Gastrocnemius medialis (tissue), 4 donors: ENCODE results near the gene HSPB9. TPM values are rescaled to one million over a fixed set of nuclear protein-coding genes. Genes with fewer than 3 reads are reported as not detected.

ENCODE experiments used
- ATAC-seq, 2 donors: fragments of 150-250 bp; one replicate each; pipeline ENCODE4 v1.9.1; 2016
- DNase-seq, 2 donors: peaks; one replicate each; pipeline ENCODE4 v3.0.0-alpha.2; 2019
- H3K27ac ChIP-seq, 4 donors: fragments of 200-600 bp; sonication (generic); 1 replicate in 1 of 4; 2 replicates in 3 of 4; pipeline ENCODE4 v1.5.1; 2016 to 2018; ENCODE audit warnings: mild to moderate bottlenecking in 2 of 4, moderate library complexity in 1 of 4
- H3K27me3 ChIP-seq, 3 donors: fragments of 200-600 bp; sonication (generic) in 2 of 3; 1 replicate in 1 of 3; 2 replicates in 2 of 3; pipeline versions ENCODE4 v1.5.1 to v1.6.0; 2016 to 2019; ENCODE audit warnings: mild to moderate bottlenecking in 1 of 3, moderate library complexity in 1 of 3
- H3K36me3 ChIP-seq, 2 donors: fragments of 200-600 bp; sonication (generic) in 1 of 2; one replicate each; pipeline ENCODE4 v1.5.1; 2017 to 2018
- H3K4me1 ChIP-seq, 2 donors: fragments of 200-600 bp; sonication (generic) in 1 of 2; one replicate each; pipeline ENCODE4 v1.5.1; 2016 to 2017; ENCODE audit warnings: mild to moderate bottlenecking in 2 of 2
- H3K4me3 ChIP-seq, 4 donors: fragments of 200-600 bp; sonication (generic) in 3 of 4; 1 replicate in 1 of 4; 2 replicates in 3 of 4; pipeline ENCODE4 v1.5.1; 2016 to 2019; ENCODE audit warnings: mild to moderate bottlenecking in 2 of 4
- H3K9me3 ChIP-seq, 3 donors: fragments of 200-600 bp; sonication (generic) in 2 of 3; 1 replicate in 1 of 3; 2 replicates in 2 of 3; pipeline ENCODE4 v1.5.1; 2016 to 2019
- CTCF ChIP-seq, 5 experiments: fragments of 450-650 bp in 3 of 5; fragments of 200-600 bp in 2 of 5; sonication (generic) in 2 of 5; IDR thresholded peaks in 4 of 5; conservative IDR thresholded peaks in 1 of 5; 1 replicate in 4 of 5; 2 replicates in 1 of 5; pipeline ENCODE4 v1.5.1; 2016 to 2019; ENCODE audit warnings: antibody characterized with exemption in 5 of 5, mild to moderate bottlenecking in 3 of 5, moderate library complexity in 3 of 5
- POLR2A ChIP-seq, 2 donors: fragments of 450-650 bp; IDR thresholded peaks; one replicate each; pipeline ENCODE4 v1.6.1; 2017; ENCODE audit warnings: antibody characterized with exemption in 2 of 2, mild to moderate bottlenecking in 2 of 2, moderate library complexity in 2 of 2
- in situ Hi-C, 4 donors: fragments of 200-750 bp; cut with MboI; loops; one replicate each; pipeline versions ENCODE4 v1.15.0 to v1.8.0; 2017; ENCODE audit warnings: low sequenced_read_pairs in 4 of 4
- intact Hi-C: fragments of 100-400 bp; cut with DNase I; formaldehyde crosslinking; loops from one replicate; pipeline ENCODE4 v1.15.1; 2023; ENCODE audit warnings: low total_unique reads
- total RNA-seq, 4 donors: library from RNA; depleted of rRNA; stranded (reverse); fragments of >200 nt; gene quantifications; one replicate each; pipeline versions ENCODE4 v1.1.0 to v1.2.3, GENCODE V29; 2016

The HSPB9 gene
- total RNA-seq, 4 donors from 2014 or later = not detected

DNA sequence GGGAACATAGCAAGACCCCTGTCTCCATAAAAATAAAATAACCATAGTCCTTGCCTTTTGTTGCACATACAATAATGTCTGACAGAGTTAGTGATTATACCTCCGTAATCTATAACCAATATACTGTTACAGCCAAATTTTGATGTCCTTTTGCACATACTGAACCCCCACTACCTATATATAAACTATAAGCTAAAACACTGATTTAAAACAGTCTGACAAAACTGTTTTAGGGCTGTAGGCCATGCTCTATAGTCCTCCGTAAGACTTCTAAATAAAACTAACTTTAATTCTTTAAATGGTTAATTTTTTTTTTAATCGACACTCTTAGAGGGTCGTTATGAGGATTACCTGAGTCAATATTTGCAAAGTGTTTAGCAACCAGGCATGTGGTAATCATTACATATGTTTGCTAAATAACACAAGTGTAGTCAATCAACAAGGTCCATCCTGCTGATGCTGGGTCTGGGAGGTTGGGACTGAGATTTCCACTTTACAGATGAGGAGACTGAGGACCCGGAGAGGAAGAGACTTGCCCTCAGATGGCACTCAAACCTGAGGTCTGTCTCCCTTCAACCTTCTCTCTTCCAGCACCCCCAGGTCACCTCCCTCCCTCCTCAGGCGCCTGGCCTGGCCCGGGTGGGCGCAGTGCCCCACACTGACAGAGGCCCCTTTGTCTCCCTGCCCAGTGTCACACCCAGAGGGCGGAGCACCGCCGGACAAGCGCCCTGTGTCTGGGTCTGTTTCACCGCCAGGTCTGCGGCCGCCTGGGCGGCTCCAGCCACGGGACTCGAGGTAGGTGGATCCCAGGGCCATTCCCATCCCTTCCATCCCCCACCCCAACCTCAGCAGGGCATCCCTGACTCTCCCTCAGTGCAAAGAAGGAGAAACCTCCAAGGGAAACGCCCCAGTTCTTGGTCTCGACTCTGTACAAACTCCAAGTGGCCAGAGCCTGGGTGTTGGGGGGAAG lies 34.6 kb upstream of the HSPB9 start:
- DNase-seq (no peak), ATAC-seq (no peak)
- in situ Hi-C loops (no loop called here), intact Hi-C loops (no loop called here)
- no peak for TF ChIP-seq POLR2A (IDR thresholded peaks at IDR 0.05)
- no peak for TF ChIP-seq CTCF (IDR thresholded peaks at IDR 0.05 in 4 of 5, conservative IDR thresholded peaks at IDR 0.05 in 1 of 5)
- no peak overlapping the region for H3K27ac ChIP-seq
- no peaks in the 10 kb centered on the region for H3K36me3 ChIP-seq
- no peaks in the 10 kb centered on the region for H3K27me3 ChIP-seq
- H3K4me1 ChIP-seq = peaks cover 0 to 5% of the 10 kb centered on the region in 2 donors
- H3K9me3 ChIP-seq = no peaks in the 10 kb centered on the region
- H3K4me3 ChIP-seq = no peak overlapping the region

DNA sequence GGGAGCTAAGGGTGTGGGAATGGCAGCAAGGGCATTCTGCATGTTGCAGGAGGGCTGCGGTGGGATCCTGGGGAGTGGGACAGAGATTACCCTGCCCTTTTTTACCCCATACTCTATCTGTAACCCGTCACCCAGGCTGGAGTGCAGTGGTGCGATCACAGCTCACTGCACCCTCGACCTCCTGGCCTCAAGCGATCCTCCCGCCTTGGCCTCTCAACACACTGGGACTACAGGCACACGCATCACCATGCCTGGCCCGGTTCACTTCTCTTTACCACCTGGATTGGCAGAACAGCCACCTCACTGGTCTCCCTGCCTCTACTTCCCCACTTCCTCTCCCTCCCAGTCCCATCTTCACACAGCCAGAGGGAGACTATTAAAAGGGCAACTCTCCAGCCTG lies 33.9 kb upstream of the HSPB9 start:
- in situ Hi-C loops (no loop called here), intact Hi-C loops (no loop called here)
- Histone ChIP-seq H3K27ac (no peak overlapping the region), H3K36me3 (no peaks in the 10 kb centered on the region), H3K27me3 (no peaks in the 10 kb centered on the region), H3K4me3 (no peak overlapping the region), H3K9me3 (no peaks in the 10 kb centered on the region), H3K4me1 (peaks cover 0 to 5% of the 10 kb centered on the region in 2 donors)
- ATAC-seq = no peak
- DNase-seq = no peak
- TF ChIP-seq POLR2A (IDR thresholded peaks at IDR 0.05) (no peak), CTCF (IDR thresholded peaks at IDR 0.05 in 4 of 5, conservative IDR thresholded peaks at IDR 0.05 in 1 of 5) (no peak)

DNA sequence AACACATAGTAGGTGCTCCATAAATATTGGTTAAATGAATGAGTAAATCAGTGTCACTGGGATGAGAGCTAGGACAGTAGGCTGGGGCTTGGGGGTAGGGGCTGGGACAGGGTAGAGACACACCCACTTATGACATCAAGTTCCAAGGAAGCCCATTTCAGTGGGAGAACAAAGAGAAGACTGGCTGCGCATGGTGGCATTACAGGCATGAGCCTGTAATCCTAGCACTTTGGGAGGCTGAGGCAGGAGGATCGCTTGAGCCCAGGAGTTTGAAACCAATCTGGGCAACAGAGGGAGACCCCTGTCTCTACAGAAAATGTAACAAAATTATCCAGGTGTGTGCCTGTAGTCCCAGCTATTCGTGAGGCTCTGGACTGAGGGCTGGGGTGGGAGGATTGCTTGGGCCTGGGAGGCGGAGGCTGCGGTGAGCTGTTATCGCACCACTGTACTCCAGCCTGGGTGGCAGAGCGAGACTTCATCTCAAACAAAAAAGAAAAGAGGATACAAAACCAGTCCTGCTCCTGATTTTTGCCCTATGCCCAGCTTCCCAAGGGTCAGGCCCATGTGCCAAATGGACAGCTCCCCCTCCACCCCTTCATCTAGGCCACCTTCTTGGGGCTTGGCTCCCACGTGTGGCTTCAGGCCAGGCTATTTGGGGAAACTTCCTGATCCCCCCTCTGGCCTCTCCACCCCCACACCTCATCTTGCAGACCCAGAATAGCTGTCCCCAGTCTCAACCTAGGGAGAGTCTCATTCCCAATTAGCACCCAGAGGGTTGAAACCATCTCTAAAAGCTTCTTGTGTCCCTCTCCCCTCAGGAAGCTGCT lies 31.4 kb upstream of the HSPB9 start:
- intact Hi-C loops = no loop called here
- TF ChIP-seq POLR2A (IDR thresholded peaks at IDR 0.05) = no peak
- no peak for TF ChIP-seq CTCF (IDR thresholded peaks at IDR 0.05 in 4 of 5, conservative IDR thresholded peaks at IDR 0.05 in 1 of 5)
- Histone ChIP-seq H3K9me3 (no peaks in the 10 kb centered on the region), H3K27ac (no peak overlapping the region), H3K4me3 (no peak overlapping the region), H3K36me3 (no peaks in the 10 kb centered on the region), H3K27me3 (no peaks in the 10 kb centered on the region), H3K4me1 (peaks cover 0 to 12% of the 10 kb centered on the region in 2 donors)
- no peak for ATAC-seq
- in situ Hi-C loops = no loop called here
- DNase-seq = no peak

DNA sequence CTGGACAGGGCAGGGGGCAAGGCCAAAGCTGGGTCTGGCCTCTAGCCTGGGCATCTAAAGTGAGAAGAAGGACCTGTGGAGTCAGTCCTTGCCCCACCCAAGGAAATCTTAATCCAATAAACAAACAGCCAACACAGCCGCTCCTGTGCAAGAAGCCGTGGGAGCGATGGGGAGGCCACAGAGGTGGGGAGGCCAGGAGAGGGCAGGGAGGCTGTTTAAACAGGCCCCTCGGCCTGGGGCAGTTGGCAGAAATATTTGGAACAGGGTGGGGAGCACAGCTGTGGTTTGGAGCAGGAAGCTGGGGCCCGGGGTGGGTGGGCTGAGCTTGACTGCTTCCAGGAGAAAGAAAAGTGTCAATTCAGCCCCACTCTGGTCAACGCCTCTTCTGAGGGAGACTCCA lies 29.7 kb upstream of the HSPB9 start:
- H3K36me3 ChIP-seq = no peaks in the 10 kb centered on the region
- in situ Hi-C loops (no loop called here), intact Hi-C loops (no loop called here)
- no peaks in the 10 kb centered on the region for H3K9me3 ChIP-seq
- peaks cover 0 to 11% (median 6%) of the 10 kb centered on the region in 3 donors for H3K27me3 ChIP-seq
- ATAC-seq (no peak), DNase-seq (no peak)
- H3K4me1 ChIP-seq = peaks cover 0 to 12% of the 10 kb centered on the region in 2 donors
- TF ChIP-seq POLR2A (IDR thresholded peaks at IDR 0.05) = no peak
- TF ChIP-seq CTCF (IDR thresholded peaks at IDR 0.05 in 4 of 5, conservative IDR thresholded peaks at IDR 0.05 in 1 of 5) = no peak
- H3K27ac ChIP-seq = no peak overlapping the region
- H3K4me3 ChIP-seq = no peak overlapping the region
